Hindlimb muscle (tissue), 1 donor: ENCODE results near the gene TPSG1. TPM values are rescaled to one million over a fixed set of nuclear protein-coding genes. Genes with fewer than 3 reads are reported as not detected.
"Not testable (repeated sequence)": the region's sequence is repeated elsewhere in the genome, so short reads cannot be mapped to it uniquely, and the experiment has no call there.

Experiments used
- DNase-seq: peaks from one replicate; pipeline ENCODE4 v3.0.0-alpha.2; 2013
- polyA plus RNA-seq: library from polyadenylated mRNA; unstranded; fragments of 120-200 nt; gene quantifications from one replicate; pipeline ENCODE4 v1.2.1, GENCODE V29; 2013; ENCODE audit not compliant: insufficient read length

Gene TPSG1
- polyA plus RNA-seq, 1 donor: 1.5 TPM

GRCh38 chr16:1215574-1216295, 9.3 kb downstream of the TPSG1 start:
- DNase-seq: no peak

- no peak for DNase-seq
Observed at GRCh38 chr16:1214719-1215118, 10.3 kb downstream of the TPSG1 start.

- no peak for DNase-seq
Observed at GRCh38 chr16:1213796-1214372, 11.2 kb downstream of the TPSG1 start.

GRCh38 chr16:1213231-1213630, 11.8 kb downstream of the TPSG1 start:
- DNase-seq: no peak

GRCh38 chr16:1212616-1213194, 12.4 kb downstream of the TPSG1 start:
- no peak for DNase-seq

- DNase-seq: no peak
Observed at GRCh38 chr16:1211451-1212268, 13.4 kb downstream of the TPSG1 start.

GRCh38 chr16:1210461-1210860, 14.6 kb downstream of the TPSG1 start:
- no peak for DNase-seq

GRCh38 chr16:1209081-1209480, 16.0 kb downstream of the TPSG1 start:
- DNase-seq: no peak

GRCh38 chr16:1208239-1208830, 16.7 kb downstream of the TPSG1 start:
- no peak for DNase-seq

- DNase-seq: no peak
Observed at GRCh38 chr16:1206786-1207185, 18.3 kb downstream of the TPSG1 start.

GRCh38 chr16:1206326-1206725, 18.7 kb downstream of the TPSG1 start:
- no peak for DNase-seq

GRCh38 chr16:1204933-1205332, 20.1 kb downstream of the TPSG1 start:
- no peak for DNase-seq

- no peak for DNase-seq
Observed at GRCh38 chr16:1202274-1202673, 22.8 kb downstream of the TPSG1 start.

GRCh38 chr16:1201444-1201843, 23.6 kb downstream of the TPSG1 start:
- DNase-seq: no peak

- no peak for DNase-seq
Observed at GRCh38 chr16:1200014-1200627, 24.9 kb downstream of the TPSG1 start.

- DNase-seq: no peak
Observed at GRCh38 chr16:1199347-1200013, 25.6 kb downstream of the TPSG1 start.

GRCh38 chr16:1198671-1199346, 26.3 kb downstream of the TPSG1 start:
- not testable (repeated sequence) for DNase-seq

GRCh38 chr16:1198194-1198593, 26.9 kb downstream of the TPSG1 start:
- DNase-seq: no peak

GRCh38 chr16:1197237-1197866, 27.7 kb downstream of the TPSG1 start:
- DNase-seq: no peak

GRCh38 chr16:1196494-1196893, 28.6 kb downstream of the TPSG1 start:
- DNase-seq: no peak

- DNase-seq: no peak
Observed at GRCh38 chr16:1195393-1195666, 29.7 kb downstream of the TPSG1 start.
